IMR-90 (cell line): ENCODE data around the gene NRF1.

Experiments
- CTCF ChIP-seq: conservative IDR thresholded peaks from 2 replicates; pipeline ENCODE4 v1.5.1; 2012; ENCODE audit warnings: mild to moderate bottlenecking, low read depth, low read length, improper control_type of control experiment
- MXI1 ChIP-seq: IDR thresholded peaks from 2 replicates; pipeline ENCODE4 v1.6.1; 2012; ENCODE audit warnings: low read depth, mild to moderate bottlenecking, low read length, moderate library complexity, borderline replicate concordance
- POLR2A ChIP-seq: IDR thresholded peaks from 2 replicates; pipeline ENCODE4 v1.6.1; 2012; ENCODE audit warnings: mild to moderate bottlenecking, low read depth, low read length

- TF ChIP-seq CTCF = no peak
- TF ChIP-seq POLR2A = no peak
- TF ChIP-seq MXI1 = no peak
Observed at GRCh38 chr7:129774359-129774758, 162.8 kb downstream of the NRF1 start.
